Upper lobe of left lung (tissue), 6 donors: Measurements from ENCODE around the gene SAP30BP. TPM values are rescaled to one million over a fixed set of nuclear protein-coding genes. Genes with fewer than 3 reads are reported as not detected.

Experiments used
- ATAC-seq, 2 donors: fragments of 200-7000 bp; cut with Tn5 transposase; one replicate each; pipeline ENCODE4 v1.9.1; 2022; ENCODE audit warnings: mild to moderate bottlenecking in 2 of 2, moderate library complexity in 2 of 2; ENCODE audit not compliant: low FRiP score in 2 of 2
- DNase-seq, 2 donors: peaks; one replicate each; pipeline ENCODE4 v3.0.0-alpha.2; 2019 to 2020
- H3K27ac ChIP-seq, 4 donors: fragments of 200-600 bp; sonication (generic); one replicate each; pipeline ENCODE4 v1.5.1; 2016 to 2019
- H3K27me3 ChIP-seq, 4 donors: fragments of 200-600 bp; sonication (generic); one replicate each; pipeline ENCODE4 v1.5.1; 2017 to 2019
- H3K36me3 ChIP-seq, 4 donors: fragments of 200-600 bp; sonication (generic); one replicate each; pipeline ENCODE4 v1.5.1; 2016 to 2019
- H3K4me1 ChIP-seq, 4 donors: fragments of 200-600 bp; sonication (generic); one replicate each; pipeline ENCODE4 v1.5.1; 2018 to 2019
- H3K4me3 ChIP-seq, 4 donors: fragments of 200-600 bp; sonication (generic); one replicate each; pipeline ENCODE4 v1.5.1; 2017 to 2019; ENCODE audit warnings: mild to moderate bottlenecking in 2 of 4, moderate library complexity in 1 of 4
- H3K9me3 ChIP-seq, 4 donors: fragments of 200-600 bp; sonication (generic); one replicate each; pipeline ENCODE4 v1.5.1; 2018 to 2019
- EP300 ChIP-seq, 4 donors: sonication (generic); formaldehyde crosslinking; IDR thresholded peaks; one replicate each; pipeline ENCODE4 v1.5.1; 2017; ENCODE audit warnings: antibody characterized with exemption in 4 of 4, control low read depth in 2 of 4
- POLR2A ChIP-seq, 4 donors: fragments of 450-650 bp; IDR thresholded peaks; one replicate each; pipeline ENCODE4 v1.5.1; 2016 to 2017; ENCODE audit warnings: antibody characterized with exemption in 4 of 4, mild to moderate bottlenecking in 2 of 4
- POLR2AphosphoS5 ChIP-seq, 2 donors: sonication (generic); formaldehyde crosslinking; IDR thresholded peaks; one replicate each; pipeline ENCODE4 v1.5.1; 2017; ENCODE audit warnings: antibody characterized with exemption in 2 of 2
- WGBS, 2 donors: methylation state at CpG; one replicate each; pipeline ENCODE4 v1.1.5; 2017 to 2018; 5-methylcytosine and 5-hydroxymethylcytosine counted together
- total RNA-seq, 6 donors: library from RNA; depleted of rRNA in 4 of 6; stranded (reverse); fragments of >200 nt in 4 of 6; gene quantifications; one replicate each; pipeline versions ENCODE4 v1.1.0 to v1.2.1, GENCODE V29; 2016 to 2021
- TF ChIP-seq, protein P1 (sequence below), 6 experiments: fragments of 450-650 bp in 4 of 6; fragments of 200-600 bp in 2 of 6; sonication (generic) in 2 of 6; IDR thresholded peaks; one replicate each; pipeline ENCODE4 v1.5.1; 2016 to 2019; ENCODE audit warnings: antibody characterized with exemption in 6 of 6
- donor health status: DM: no; HTN: no; CAD: no; lungs with moderate emphysema.
- donor health status: DM: no; HTN: yes; CAD: no; lungs with severe emphysema.

SAP30BP gene
- total RNA-seq, 6 donors from 2014 or later = 64.1 to 125 (median 80.8) TPM

DNA sequence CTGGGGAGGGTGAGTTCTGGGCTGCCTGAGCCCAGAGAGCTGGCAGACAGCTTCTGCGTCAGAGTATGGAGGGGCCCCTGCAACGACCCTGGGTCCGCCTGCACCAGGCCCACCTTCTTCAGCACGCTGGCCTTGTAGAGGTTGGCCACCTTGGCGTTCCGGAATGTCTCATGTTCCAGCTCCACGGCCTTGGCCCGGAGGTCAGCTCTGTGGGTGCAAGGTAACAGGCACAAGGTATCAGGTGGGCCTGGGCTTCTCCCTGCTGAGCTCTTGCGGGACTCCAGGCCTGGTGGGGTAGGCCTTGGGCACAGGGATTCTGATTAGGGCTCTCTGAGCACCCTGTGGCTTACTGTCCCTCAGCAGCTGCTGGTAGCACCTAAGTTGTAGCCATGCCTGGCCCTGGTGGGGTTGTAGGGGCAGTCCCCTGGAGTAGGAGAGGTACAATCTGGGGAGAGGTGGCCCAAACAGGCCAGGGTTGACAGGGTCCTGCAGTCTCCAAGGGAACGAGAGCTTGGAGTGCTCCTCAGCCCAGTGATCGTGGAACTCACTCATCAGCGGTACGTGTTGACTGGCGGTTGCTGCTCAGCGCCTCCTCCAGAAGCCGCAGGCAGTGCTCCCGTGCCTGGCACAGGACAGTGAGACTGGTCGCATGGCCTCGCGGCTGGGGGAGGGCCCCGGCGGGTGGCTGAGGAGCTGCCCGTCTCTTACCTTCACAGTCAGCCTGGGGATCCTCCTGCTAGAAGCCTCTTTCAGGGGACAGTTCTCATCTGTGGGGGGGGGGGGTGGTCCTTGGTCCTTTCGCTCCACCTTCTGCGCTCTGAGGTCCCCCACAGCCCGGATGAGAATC lies 36.8 kb upstream of the SAP30BP start:
- DNase-seq (peak in 1 of 2 donors; percentile 71), ATAC-seq (no peak)
- TF ChIP-seq POLR2AphosphoS5 (IDR thresholded peaks at IDR 0.05) = no peak
- TF ChIP-seq, protein P1, sequence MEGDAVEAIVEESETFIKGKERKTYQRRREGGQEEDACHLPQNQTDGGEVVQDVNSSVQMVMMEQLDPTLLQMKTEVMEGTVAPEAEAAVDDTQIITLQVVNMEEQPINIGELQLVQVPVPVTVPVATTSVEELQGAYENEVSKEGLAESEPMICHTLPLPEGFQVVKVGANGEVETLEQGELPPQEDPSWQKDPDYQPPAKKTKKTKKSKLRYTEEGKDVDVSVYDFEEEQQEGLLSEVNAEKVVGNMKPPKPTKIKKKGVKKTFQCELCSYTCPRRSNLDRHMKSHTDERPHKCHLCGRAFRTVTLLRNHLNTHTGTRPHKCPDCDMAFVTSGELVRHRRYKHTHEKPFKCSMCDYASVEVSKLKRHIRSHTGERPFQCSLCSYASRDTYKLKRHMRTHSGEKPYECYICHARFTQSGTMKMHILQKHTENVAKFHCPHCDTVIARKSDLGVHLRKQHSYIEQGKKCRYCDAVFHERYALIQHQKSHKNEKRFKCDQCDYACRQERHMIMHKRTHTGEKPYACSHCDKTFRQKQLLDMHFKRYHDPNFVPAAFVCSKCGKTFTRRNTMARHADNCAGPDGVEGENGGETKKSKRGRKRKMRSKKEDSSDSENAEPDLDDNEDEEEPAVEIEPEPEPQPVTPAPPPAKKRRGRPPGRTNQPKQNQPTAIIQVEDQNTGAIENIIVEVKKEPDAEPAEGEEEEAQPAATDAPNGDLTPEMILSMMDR (IDR thresholded peaks at IDR 0.05) = no peak
- TF ChIP-seq POLR2A (IDR thresholded peaks at IDR 0.05) = no peak
- TF ChIP-seq EP300 (IDR thresholded peaks at IDR 0.05) = no peak
- H3K9me3 ChIP-seq = no peaks in the 10 kb centered on the region
- H3K4me3 ChIP-seq = no peak overlapping the region
- peaks cover under 1 to 44% (median 28%) of the 10 kb centered on the region in 4 donors for H3K36me3 ChIP-seq
- H3K4me1 ChIP-seq = peaks cover 20 to 27% (median 23%) of the 10 kb centered on the region in 4 donors
- H3K27ac ChIP-seq = no peak overlapping the region
- H3K27me3 ChIP-seq = no peaks in the 10 kb centered on the region
- 89% methylated on average over 25 of the region's 26 CpGs; no CpG with 5 or more reads in 1 of the 2 donors for WGBS, 2 donors

DNA sequence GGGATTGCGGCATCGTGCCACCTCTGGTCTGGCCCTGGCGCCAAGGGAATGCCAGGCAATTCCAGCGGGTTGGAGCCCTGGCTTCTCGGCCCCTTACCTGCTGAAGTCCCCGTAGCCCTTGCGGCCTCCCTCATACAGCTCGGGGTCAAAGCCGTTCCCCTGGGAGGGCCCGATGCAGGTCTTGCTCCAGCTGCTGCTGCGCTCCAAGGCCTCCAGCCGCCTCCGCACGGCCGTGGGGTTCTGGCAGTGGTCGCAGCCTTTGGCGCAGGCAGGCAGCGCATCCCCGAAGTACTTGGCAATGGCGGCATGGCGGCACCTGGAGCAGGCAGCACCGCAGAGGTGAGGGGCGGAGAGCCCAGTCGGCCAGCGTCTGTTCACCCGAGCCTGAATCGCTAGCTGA lies 35.8 kb upstream of the SAP30BP start:
- TF ChIP-seq POLR2A (IDR thresholded peaks at IDR 0.05) (no peak), EP300 (IDR thresholded peaks at IDR 0.05) (no peak), POLR2AphosphoS5 (IDR thresholded peaks at IDR 0.05) (no peak)
- TF ChIP-seq, protein P1 (IDR thresholded peaks at IDR 0.05) = no peak
- H3K36me3 ChIP-seq = peaks cover 0 to 33% (median 19%) of the 10 kb centered on the region in 4 donors
- no peak overlapping the region for H3K4me3 ChIP-seq
- H3K27ac ChIP-seq = no peak overlapping the region
- no peaks in the 10 kb centered on the region for H3K9me3 ChIP-seq
- DNase-seq = peak in 1 of 2 donors; percentile 86
- H3K27me3 ChIP-seq = no peaks in the 10 kb centered on the region
- WGBS, 2 donors = 88 to 96% methylated on average over 15 to 27 of the region's 27 CpGs
- ATAC-seq = no peak
- H3K4me1 ChIP-seq = peaks cover 20 to 32% (median 29%) of the 10 kb centered on the region in 4 donors

DNA sequence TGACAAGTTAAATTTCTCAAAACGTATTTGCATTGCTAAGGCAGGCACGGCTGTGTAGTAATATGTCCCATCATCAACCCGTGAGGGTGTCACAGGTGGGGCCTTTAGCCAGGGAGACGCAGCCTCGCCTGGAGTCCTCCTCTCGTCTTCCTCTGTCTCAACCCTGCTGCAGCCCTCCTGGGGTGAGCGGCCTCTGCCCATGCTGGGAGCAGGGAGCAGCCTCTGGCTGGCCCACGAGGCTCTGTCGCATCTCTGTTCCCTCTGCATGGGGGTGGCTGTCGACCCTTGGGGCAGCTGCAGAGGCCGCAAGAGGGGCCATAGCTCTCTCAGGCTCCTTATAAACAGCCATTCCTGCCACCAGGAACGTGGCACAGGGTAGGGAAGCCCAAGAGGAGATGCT lies 34.7 kb upstream of the SAP30BP start:
- Histone ChIP-seq H3K4me1 (peaks cover 22 to 39% (median 33%) of the 10 kb centered on the region in 4 donors), H3K9me3 (no peaks in the 10 kb centered on the region), H3K36me3 (peaks cover 0 to 23% (median 11%) of the 10 kb centered on the region in 4 donors), H3K27ac (peak overlapping the region in 2 of 4 donors; percentile 82 to 83), H3K4me3 (no peak overlapping the region), H3K27me3 (no peaks in the 10 kb centered on the region)
- ATAC-seq (no peak), DNase-seq (peak in 1 of 2 donors; percentile 49)
- 81 to 83% methylated on average over 6 to 12 of the region's 12 CpGs for WGBS, 2 donors
- TF ChIP-seq POLR2A (IDR thresholded peaks at IDR 0.05) (no peak), EP300 (IDR thresholded peaks at IDR 0.05) (no peak), POLR2AphosphoS5 (IDR thresholded peaks at IDR 0.05) (no peak)
- TF ChIP-seq, protein P1 (IDR thresholded peaks at IDR 0.05) = no peak

DNA sequence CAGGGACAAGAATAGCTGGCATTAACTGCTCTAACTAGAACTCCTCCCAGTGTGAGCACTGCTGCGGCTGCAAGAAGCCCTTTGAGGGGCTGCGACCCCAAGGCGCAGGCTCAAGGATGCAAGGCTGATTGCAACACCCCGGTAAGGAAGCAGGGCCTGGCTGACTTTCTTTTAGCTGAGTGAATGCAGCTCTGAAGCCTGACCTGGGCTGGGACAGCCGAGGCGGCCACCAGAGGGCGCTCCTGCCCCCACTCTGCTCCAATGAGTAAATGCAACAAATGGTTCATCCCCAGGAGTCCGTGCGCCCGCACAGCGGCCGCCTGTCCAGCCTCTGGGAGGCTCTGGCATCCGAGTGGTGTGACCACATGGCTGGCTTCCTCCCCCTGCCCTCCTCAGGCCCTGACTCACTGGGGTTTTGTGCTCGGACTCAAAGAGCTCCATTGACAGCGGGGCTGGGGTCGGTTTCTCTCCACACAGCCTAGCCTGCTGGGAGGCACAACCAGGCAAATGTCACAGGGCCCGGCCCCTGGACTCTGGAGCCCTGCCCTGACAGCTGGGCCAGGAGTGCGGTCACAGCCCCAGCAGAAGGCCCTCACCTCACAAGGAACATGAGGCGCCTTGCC lies 34.2 kb upstream of the SAP30BP start, which contains the start of gene SMIM5:
SMIM5 (plus strand) TSS at position 572 of the 623 bp plus-strand sequence. CDS start 6,768 bp downstream, outside the sequence.
- H3K27me3 ChIP-seq = no peaks in the 10 kb centered on the region
- H3K36me3 ChIP-seq = peaks cover 0 to 21% (median 9%) of the 10 kb centered on the region in 4 donors
- TF ChIP-seq, protein P1 (IDR thresholded peaks at IDR 0.05) = peak; percentile 90 to 95 (median 92)
- TF ChIP-seq POLR2A (IDR thresholded peaks at IDR 0.05) = peak in 1 of 4 donors; percentile 25
- no peak for TF ChIP-seq EP300 (IDR thresholded peaks at IDR 0.05)
- DNase-seq (peak; percentile 87 to 97), ATAC-seq (peak; percentile 91 to 92)
- peak within 1 kb of the TSS in 3 of 4 donors; percentile 11 to 32 (median 11) for H3K4me3 ChIP-seq
- H3K4me1 ChIP-seq = peaks cover 22 to 39% (median 33%) of the 10 kb centered on the region in 4 donors
- 15 to 23% methylated on average over 11 to 13 of the region's 19 CpGs for WGBS, 2 donors
- H3K27ac ChIP-seq = peak within 1 kb of the TSS; percentile 82 to 85 (median 82)
- no peaks in the 10 kb centered on the region for H3K9me3 ChIP-seq
